ENCODE results near the gene OSBPL2. TPM values are rescaled to one million over a fixed set of nuclear protein-coding genes. Genes with fewer than 3 reads are reported as not detected.

Gene OSBPL2
- polyA plus RNA-seq, 1 donor (not counting 4 experiments of a cell fraction or from before 2014, with no cell fraction given): 15.9 TPM

GRCh38 chr20:62235001-62235776 is 3.1 kb upstream of the OSBPL2 start:
- Histone ChIP-seq H3K79me2 (ENCODE audit: control insufficient read depth, insufficient read depth, low read length) (peaks cover 12% of the 10 kb centered on the region), H3K9me1 (ENCODE audit: control insufficient read depth, extremely low read depth, insufficient read depth, low read length) (peaks cover 2% of the 10 kb centered on the region), H3K4me3 (ENCODE audit: control insufficient read depth in 2 of 3, extremely low read depth in 1 of 3, insufficient read depth in 2 of 3, low read depth in 1 of 3, low read length in 3 of 3) (no peak overlapping the region), H2AFZ (ENCODE audit: control insufficient read depth, low read length) (no peak overlapping the region), H4K20me1 (ENCODE audit: control insufficient read depth, extremely low read depth, insufficient read depth, low read length) (no peaks in the 10 kb centered on the region), H3K9me3 (ENCODE audit: control insufficient read depth, low read depth, low read length) (peaks cover 4% of the 10 kb centered on the region), H3K4me1 (ENCODE audit: control insufficient read depth, extremely low read depth, insufficient read depth, low read length) (peaks cover 15% of the 10 kb centered on the region), H3K27ac (ENCODE audit: control insufficient read depth, insufficient read depth, low read length) (no peak overlapping the region), H3K4me2 (ENCODE audit: control insufficient read depth, extremely low read depth, insufficient read depth, low read depth, low read length) (no peak overlapping the region), H3K27me3 (ENCODE audit: control insufficient read depth, extremely low read depth, insufficient read depth, low read length) (peaks cover 36% of the 10 kb centered on the region), H3K9ac (ENCODE audit: control insufficient read depth, extremely low read depth, insufficient read depth, low read length) (no peak overlapping the region), H3K36me3 (ENCODE audit: control insufficient read depth in 2 of 2, extremely low read depth in 1 of 2, insufficient read depth in 2 of 2, low read length in 2 of 2) (no peaks in the 10 kb centered on the region)
- no peak for FAIRE-seq
- no peak for DNase-seq (ENCODE audit: low read depth, low spot score)
- dilution Hi-C loops (cut with MboI; ENCODE audit: extremely low pct_ligation_motif_present, low sequenced_read_pairs): no loop called here
- TF ChIP-seq EZH2 (IDR thresholded peaks at IDR 0.05; ENCODE audit: low read length): no peak
- TF ChIP-seq, protein P1, sequence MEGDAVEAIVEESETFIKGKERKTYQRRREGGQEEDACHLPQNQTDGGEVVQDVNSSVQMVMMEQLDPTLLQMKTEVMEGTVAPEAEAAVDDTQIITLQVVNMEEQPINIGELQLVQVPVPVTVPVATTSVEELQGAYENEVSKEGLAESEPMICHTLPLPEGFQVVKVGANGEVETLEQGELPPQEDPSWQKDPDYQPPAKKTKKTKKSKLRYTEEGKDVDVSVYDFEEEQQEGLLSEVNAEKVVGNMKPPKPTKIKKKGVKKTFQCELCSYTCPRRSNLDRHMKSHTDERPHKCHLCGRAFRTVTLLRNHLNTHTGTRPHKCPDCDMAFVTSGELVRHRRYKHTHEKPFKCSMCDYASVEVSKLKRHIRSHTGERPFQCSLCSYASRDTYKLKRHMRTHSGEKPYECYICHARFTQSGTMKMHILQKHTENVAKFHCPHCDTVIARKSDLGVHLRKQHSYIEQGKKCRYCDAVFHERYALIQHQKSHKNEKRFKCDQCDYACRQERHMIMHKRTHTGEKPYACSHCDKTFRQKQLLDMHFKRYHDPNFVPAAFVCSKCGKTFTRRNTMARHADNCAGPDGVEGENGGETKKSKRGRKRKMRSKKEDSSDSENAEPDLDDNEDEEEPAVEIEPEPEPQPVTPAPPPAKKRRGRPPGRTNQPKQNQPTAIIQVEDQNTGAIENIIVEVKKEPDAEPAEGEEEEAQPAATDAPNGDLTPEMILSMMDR (optimal IDR thresholded peaks at IDR 0.05 in 1 of 3, IDR thresholded peaks at IDR 0.05 in 1 of 3, conservative IDR thresholded peaks at IDR 0.05 in 1 of 3; ENCODE audit: extremely low read depth in 1 of 3, insufficient read depth in 2 of 3, low read length in 3 of 3): no peak

- Histone ChIP-seq H3K9ac (ENCODE audit: control insufficient read depth, extremely low read depth, insufficient read depth, low read length) (no peak overlapping the region), H3K36me3 (ENCODE audit: control insufficient read depth in 2 of 2, extremely low read depth in 1 of 2, insufficient read depth in 2 of 2, low read length in 2 of 2) (peaks cover 0 to 1% of the 10 kb centered on the region in 2 experiments), H3K9me1 (ENCODE audit: control insufficient read depth, extremely low read depth, insufficient read depth, low read length) (peaks cover 5% of the 10 kb centered on the region), H3K27me3 (ENCODE audit: control insufficient read depth, extremely low read depth, insufficient read depth, low read length) (peaks cover 33% of the 10 kb centered on the region), H3K4me2 (ENCODE audit: control insufficient read depth, extremely low read depth, insufficient read depth, low read depth, low read length) (no peak overlapping the region), H2AFZ (ENCODE audit: control insufficient read depth, low read length) (no peak overlapping the region), H3K79me2 (ENCODE audit: control insufficient read depth, insufficient read depth, low read length) (peaks cover 18% of the 10 kb centered on the region), H3K27ac (ENCODE audit: control insufficient read depth, insufficient read depth, low read length) (no peak overlapping the region), H3K9me3 (ENCODE audit: control insufficient read depth, low read depth, low read length) (peaks cover 4% of the 10 kb centered on the region), H4K20me1 (ENCODE audit: control insufficient read depth, extremely low read depth, insufficient read depth, low read length) (peaks cover 2% of the 10 kb centered on the region), H3K4me3 (ENCODE audit: control insufficient read depth in 2 of 3, extremely low read depth in 1 of 3, insufficient read depth in 2 of 3, low read depth in 1 of 3, low read length in 3 of 3) (no peak overlapping the region), H3K4me1 (ENCODE audit: control insufficient read depth, extremely low read depth, insufficient read depth, low read length) (peaks cover 20% of the 10 kb centered on the region)
- FAIRE-seq: no peak
- dilution Hi-C loops (cut with MboI; ENCODE audit: extremely low pct_ligation_motif_present, low sequenced_read_pairs): no loop called here
- DNase-seq (ENCODE audit: low read depth, low spot score): no peak
- TF ChIP-seq, protein P1 (optimal IDR thresholded peaks at IDR 0.05 in 1 of 3, IDR thresholded peaks at IDR 0.05 in 1 of 3, conservative IDR thresholded peaks at IDR 0.05 in 1 of 3; ENCODE audit: extremely low read depth in 1 of 3, insufficient read depth in 2 of 3, low read length in 3 of 3): no peak
Measured at GRCh38 chr20:62235777-62236157, 2.6 kb upstream of the OSBPL2 start.

Data from keratinocyte (primary cell).